ENCODE results near the gene H2AZ1. TPM values are rescaled to one million over a fixed set of nuclear protein-coding genes. Genes with fewer than 3 reads are reported as not detected.

The H2AZ1 gene
- 488 and 503 TPM in 2 replicates for total RNA-seq

GRCh38 chr4:99949999-99950912 lies at the start of gene H2AZ1:
H2AZ1 (minus strand) TSS chr4:99950275; CDS start chr4:99950170, 105 bp downstream.

GRCh38 chr4:99946356-99947189 lies 3.5 kb downstream of the H2AZ1 start, which contains the start of gene DNAJB14:
DNAJB14 (minus strand) TSS chr4:99946618; CDS start chr4:99946571, 47 bp downstream.

Other genes starting within 250 kb of the H2AZ1 start
- 27.7 and 29.6 TPM in 2 replicates for gene DAPP1, start 133.4 kb downstream of the H2AZ1 start, total RNA-seq
- gene LAMTOR3, start 55.8 kb downstream of the H2AZ1 start, total RNA-seq: 33.6 and 35.8 TPM in 2 replicates
- 16.2 and 18.6 TPM in 2 replicates for gene DNAJB14, start 3.7 kb downstream of the H2AZ1 start, total RNA-seq
- 0.07 and 0.14 TPM in 2 replicates for gene DDIT4L, start 240.2 kb upstream of the H2AZ1 start, total RNA-seq

All from airway epithelial cell (primary cell).